HepG2 (cell line): ENCODE measurements around the gene MYCBP2. TPM values are rescaled to one million over a fixed set of nuclear protein-coding genes. Genes with fewer than 3 reads are reported as not detected.

Experiments
- CSRNP1 ChIP-seq: sonication (generic); formaldehyde crosslinking; IDR thresholded peaks from 2 replicates; pipeline ENCODE4 v1.8.1; 2023; ENCODE audit warnings: mild to moderate bottlenecking, missing genetic modification reagents
- DNMT3B ChIP-seq: conservative IDR thresholded peaks from 2 replicates; pipeline ENCODE4 v1.6.1; 2016; ENCODE audit warnings: missing biosample characterization, control low read depth
- DR1 ChIP-seq: sonication (generic); formaldehyde crosslinking; IDR thresholded peaks from 2 replicates; pipeline ENCODE4 v1.8.0; 2021; ENCODE audit warnings: mild to moderate bottlenecking, missing genetic modification reagents, inconsistent platforms
- ELF1 ChIP-seq: sonication (generic); formaldehyde crosslinking; IDR thresholded peaks from 2 replicates; pipeline ENCODE4 v1.4.0; 2020; ENCODE audit warnings: missing genetic modification reagents
- ESRRA ChIP-seq: sonication (generic); formaldehyde crosslinking; IDR thresholded peaks from 2 replicates; pipeline ENCODE4 v1.5.1; 2020; ENCODE audit warnings: mild to moderate bottlenecking, low read depth, missing genetic modification reagents
- GZF1 ChIP-seq: sonication (generic); formaldehyde crosslinking; IDR thresholded peaks from 2 replicates; pipeline ENCODE4 v1.5.1; 2020; ENCODE audit warnings: mild to moderate bottlenecking, missing genetic modification reagents
- HHEX ChIP-seq: IDR thresholded peaks from 2 replicates; pipeline ENCODE4 v1.6.1; 2016; ENCODE audit warnings: control low read depth
- HIVEP1 ChIP-seq: sonication (generic); formaldehyde crosslinking; IDR thresholded peaks from 2 replicates; pipeline ENCODE4 v1.4.0; 2020; ENCODE audit warnings: mild to moderate bottlenecking, missing genetic modification reagents
- IKZF1 ChIP-seq: fragments of 450-650 bp; IDR thresholded peaks from 2 replicates; pipeline ENCODE4 v1.7.1; 2016
- JARID2 ChIP-seq: sonication (generic); formaldehyde crosslinking; IDR thresholded peaks from 2 replicates; pipeline ENCODE4 v1.8.1; 2023; ENCODE audit warnings: missing genetic modification reagents, inconsistent platforms; ENCODE audit not compliant: insufficient replicate concordance
- JDP2 ChIP-seq: sonication (generic); formaldehyde crosslinking; IDR thresholded peaks from 2 replicates; pipeline ENCODE4 v1.8.1; 2022; ENCODE audit warnings: missing genetic modification reagents, borderline replicate concordance
- KDM1A ChIP-seq: IDR thresholded peaks from 2 replicates; pipeline ENCODE4 v1.6.1; 2016; ENCODE audit warnings: missing compliant biosample characterization
- KDM3A ChIP-seq: IDR thresholded peaks from 2 replicates; pipeline ENCODE4 v1.6.1; 2018; ENCODE audit warnings: low read depth, missing compliant biosample characterization
- MYNN ChIP-seq: sonication (generic); formaldehyde crosslinking; IDR thresholded peaks from 2 replicates; pipeline ENCODE4 v1.4.0; 2020; ENCODE audit warnings: mild to moderate bottlenecking, low read depth, missing genetic modification reagents
- MZF1 ChIP-seq: sonication (generic); formaldehyde crosslinking; IDR thresholded peaks from 2 replicates; pipeline ENCODE4 v1.8.1; 2023; ENCODE audit warnings: mild to moderate bottlenecking, missing genetic modification reagents, borderline replicate concordance
- NCOA5 ChIP-seq: sonication (generic); formaldehyde crosslinking; IDR thresholded peaks from 2 replicates; pipeline ENCODE4 v1.4.0; 2020; ENCODE audit warnings: missing genetic modification reagents
- RAD51 ChIP-seq: fragments of 450-650 bp; IDR thresholded peaks from 2 replicates; pipeline ENCODE4 v1.6.1; 2016; ENCODE audit warnings: borderline replicate concordance
- RCOR2 ChIP-seq: IDR thresholded peaks from 2 replicates; pipeline ENCODE4 v1.6.1; 2016; ENCODE audit warnings: missing biosample characterization, missing genetic modification reagents
- SAFB2 ChIP-seq: sonication (generic); formaldehyde crosslinking; IDR thresholded peaks from 2 replicates; pipeline ENCODE4 v1.5.1; 2020; ENCODE audit warnings: missing genetic modification reagents, low read depth, mild to moderate bottlenecking, borderline replicate concordance
- SNRNP70 ChIP-seq: fragments of 200-400 bp; formaldehyde crosslinking; IDR thresholded peaks from 2 replicates; pipeline ENCODE4 v1.6.1; 2017; ENCODE audit warnings: mild to moderate bottlenecking, low read depth, low read length, moderate library complexity
- TBX3 ChIP-seq: fragments of 450-650 bp; IDR thresholded peaks from 2 replicates; pipeline ENCODE4 v1.6.1; 2017; ENCODE audit warnings: antibody characterized with exemption, mild to moderate bottlenecking, inconsistent platforms, borderline replicate concordance
- TOPORS ChIP-seq: sonication (generic); formaldehyde crosslinking; IDR thresholded peaks from 2 replicates; pipeline ENCODE4 v1.8.0; 2023; ENCODE audit warnings: mild to moderate bottlenecking, missing genetic modification reagents
- ZBTB21 ChIP-seq: sonication (generic); formaldehyde crosslinking; IDR thresholded peaks from 2 replicates; pipeline ENCODE4 v1.4.0; 2020; ENCODE audit warnings: missing genetic modification reagents
- ZBTB38 ChIP-seq: sonication (generic); formaldehyde crosslinking; IDR thresholded peaks from 2 replicates; pipeline ENCODE4 v1.5.1; 2020; ENCODE audit warnings: mild to moderate bottlenecking, missing genetic modification reagents
- ZNF232 ChIP-seq: sonication (generic); formaldehyde crosslinking; IDR thresholded peaks from 2 replicates; pipeline ENCODE4 v1.4.0; 2020; ENCODE audit warnings: missing genetic modification reagents, borderline replicate concordance
- ZNF24 ChIP-seq: fragments of 450-650 bp; IDR thresholded peaks from 2 replicates; pipeline ENCODE4 v1.6.1; 2017; ENCODE audit warnings: antibody characterized with exemption, mild to moderate bottlenecking
- ZNF263 ChIP-seq: sonication (generic); formaldehyde crosslinking; IDR thresholded peaks from 2 replicates; pipeline ENCODE4 v1.4.0; 2020; ENCODE audit warnings: missing genetic modification reagents
- ZNF569 ChIP-seq: sonication (generic); formaldehyde crosslinking; IDR thresholded peaks from 2 replicates; pipeline ENCODE4 v1.5.0; 2020; ENCODE audit warnings: mild to moderate bottlenecking, missing genetic modification reagents, moderate library complexity, borderline replicate concordance
- ZNF580 ChIP-seq: IDR thresholded peaks from 2 replicates; pipeline ENCODE4 v1.6.1; 2016; ENCODE audit warnings: low read depth, borderline replicate concordance
- ZNF891 ChIP-seq: sonication (generic); formaldehyde crosslinking; IDR thresholded peaks from 2 replicates; pipeline ENCODE4 v1.5.0; 2020; ENCODE audit warnings: mild to moderate bottlenecking, missing genetic modification reagents
- ZSCAN12 ChIP-seq: sonication (generic); formaldehyde crosslinking; IDR thresholded peaks from 2 replicates; pipeline ENCODE4 v1.9.0; 2021; ENCODE audit warnings: mild to moderate bottlenecking, missing genetic modification reagents
- ZSCAN21 ChIP-seq: sonication (generic); formaldehyde crosslinking; IDR thresholded peaks from 2 replicates; pipeline ENCODE4 v1.8.0; 2022; ENCODE audit warnings: mild to moderate bottlenecking, missing genetic modification reagents, moderate library complexity, borderline replicate concordance
- ZSCAN29 ChIP-seq: sonication (generic); formaldehyde crosslinking; conservative IDR thresholded peaks from 2 replicates; pipeline ENCODE4 v1.4.0; 2020; ENCODE audit warnings: mild to moderate bottlenecking, missing genetic modification reagents
- polyA plus RNA-seq, 8 experiments: library from polyadenylated mRNA; depleted of rRNA in 3 of 8; stranded (reverse) in 7 of 8; unstranded in 1 of 8; fragments of >200 nt; fragmentation: Illumina TruSeq in 4 of 8; extraction: Trizol in 4 of 8; gene quantifications; 2 replicates each; pipeline versions ENCODE4 v1.2.1 to v1.2.3, GENCODE V29; 2011 to 2016; ENCODE audit warnings: low read depth in 4 of 8, missing spikeins in 1 of 8, mixed read lengths in 1 of 8; ENCODE audit not compliant: insufficient read depth in 1 of 8
- total RNA-seq, 5 experiments: library from RNA; depleted of rRNA; stranded (reverse); fragments of >200 nt; fragmentation: Illumina TruSeq; extraction: Trizol; gene quantifications; 2 replicates each; pipeline ENCODE4 v1.2.3, GENCODE V29; 2016; ENCODE audit warnings: low read depth in 1 of 5

The MYCBP2 gene
- total and polyA plus RNA-seq, 2 of the 13 experiments (the other 11 are each of a cell fraction or from before 2014, with no cell fraction given) = 16.3 to 35.3 TPM

GRCh38 chr13:77326905-77327604 lies at the start of gene MYCBP2 (continued):
- no peak for TF ChIP-seq SNRNP70
- no peak for TF ChIP-seq ZSCAN29
- no peak; the same call in 1 of the 2 replicates for TF ChIP-seq JDP2 (CRISPR knock-in tag)
- TF ChIP-seq HIVEP1 (CRISPR knock-in tag) = no peak
- no peak for TF ChIP-seq DNMT3B
- 0 out of 2 replicates have a peak, but pooled peaks have one; percentile 67 for TF ChIP-seq RCOR2
- no peak for TF ChIP-seq ESRRA (CRISPR knock-in tag)
- TF ChIP-seq RAD51 = no peak
- no peak for TF ChIP-seq GZF1 (CRISPR knock-in tag)
- peak; percentile 39; the same call in 1 of the 2 replicates for TF ChIP-seq ZBTB38
- no peak for TF ChIP-seq DR1
- no peak for TF ChIP-seq ZNF891 (CRISPR knock-in tag)
- TF ChIP-seq MZF1 (CRISPR knock-in tag) = no peak
- 0 out of 2 replicates have a peak, but pooled peaks have one; percentile 37 for TF ChIP-seq ZNF232 (CRISPR knock-in tag)
- no peak for TF ChIP-seq ZSCAN12 (CRISPR knock-in tag)
- TF ChIP-seq MYNN (CRISPR knock-in tag) = no peak
- TF ChIP-seq ZNF580 = peak; percentile 92; the same call in 1 of the 2 replicates
- TF ChIP-seq CSRNP1 (CRISPR knock-in tag) = no peak
- TF ChIP-seq IKZF1 = no peak
- TF ChIP-seq ZNF569 (CRISPR knock-in tag) = no peak
- 0 out of 2 replicates have a peak, but pooled peaks have one; percentile 15 for TF ChIP-seq KDM1A (CRISPR knock-in tag)
- no peak for TF ChIP-seq KDM3A (CRISPR knock-in tag)
- 0 out of 2 replicates have a peak, but pooled peaks have one; percentile 59 for TF ChIP-seq TOPORS (CRISPR knock-in tag)
- TF ChIP-seq JARID2 (CRISPR knock-in tag) = no peak
- TF ChIP-seq HHEX (CRISPR knock-in tag) = no peak
- TF ChIP-seq NCOA5 = no peak
- peak; percentile 71 for TF ChIP-seq ELF1 (CRISPR knock-in tag)
- no peak for TF ChIP-seq SAFB2 (CRISPR knock-in tag)
- TF ChIP-seq ZNF24 = 0 out of 2 replicates have a peak, but pooled peaks have one; percentile 63
- TF ChIP-seq ZSCAN21 (CRISPR knock-in tag) = no peak
- peak; percentile 25; the same call in 1 of the 2 replicates for TF ChIP-seq TBX3
- TF ChIP-seq ZBTB21 (CRISPR knock-in tag) = peak; percentile 22; the same call in 1 of the 2 replicates
- 0 out of 2 replicates have a peak, but pooled peaks have one; percentile 26 for TF ChIP-seq ZNF263 (CRISPR knock-in tag)
